HG03442 (cell line): ENCODE results near the gene TBC1D8.

Source experiments
- ATAC-seq: cut with Tn5 transposase; IDR thresholded peaks from one replicate; pipeline ENCODE4 v1.9.1; 2021; ENCODE audit warnings: mild to moderate bottlenecking, moderate library complexity; ENCODE audit not compliant: unreplicated experiment

TBC1D8 gene

DNA sequence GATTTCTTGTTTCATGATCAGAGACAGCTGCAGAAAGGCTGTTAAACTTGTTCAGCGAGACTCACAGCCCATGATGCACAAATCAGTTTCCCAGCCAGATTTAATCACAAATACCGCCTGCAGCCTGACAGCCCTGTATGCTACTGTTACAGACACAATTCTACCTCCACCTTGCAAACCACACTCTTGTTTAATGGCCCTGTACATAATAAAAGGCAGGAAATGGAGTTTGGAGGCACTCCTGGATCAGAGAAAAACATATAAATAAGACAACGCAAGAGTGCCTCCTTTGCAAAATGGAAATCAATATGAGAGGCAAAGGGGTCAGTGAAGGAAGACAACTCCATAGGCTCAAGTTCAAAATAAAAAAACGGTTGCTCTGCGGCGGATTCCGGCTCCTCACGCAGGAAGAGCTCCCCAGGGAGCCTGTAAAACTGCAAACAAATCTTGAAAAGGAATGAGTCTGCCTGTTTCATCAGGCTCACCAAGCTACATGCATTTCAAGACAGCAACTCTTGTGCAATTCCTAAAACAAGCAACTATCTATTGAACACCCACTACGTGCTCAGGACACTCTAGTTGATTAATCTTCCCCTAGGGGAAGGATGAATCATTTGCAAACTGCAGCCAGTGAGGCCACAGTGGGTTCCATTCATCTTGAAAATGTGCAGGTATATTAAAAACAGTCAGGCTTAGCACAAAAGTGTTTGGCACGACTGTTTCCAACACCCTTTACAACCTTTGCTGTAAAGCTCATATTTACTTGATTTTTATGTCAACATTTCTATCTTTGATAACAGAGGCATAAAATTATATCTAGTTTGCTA is 37.5 kb downstream of the TBC1D8 start:
- ATAC-seq = no peak

DNA sequence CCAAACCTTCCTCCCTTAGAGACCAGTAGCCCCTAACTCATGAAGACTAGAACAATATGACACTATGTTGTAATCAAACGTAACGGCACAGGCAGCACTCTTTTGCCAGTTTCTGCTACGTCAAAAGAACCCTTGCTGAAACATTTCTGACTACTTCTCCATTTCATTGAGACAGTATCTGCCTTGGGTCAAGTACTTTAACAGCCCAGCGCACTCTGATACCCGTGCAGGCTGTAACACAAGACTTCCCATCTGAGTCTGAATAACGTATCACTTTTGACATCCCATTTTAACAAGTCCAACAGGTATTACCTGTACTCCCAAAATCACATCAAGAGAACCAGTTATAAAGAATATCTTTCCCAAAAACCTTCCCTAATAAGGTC is 38.4 kb downstream of the TBC1D8 start:
- no peak for ATAC-seq

DNA sequence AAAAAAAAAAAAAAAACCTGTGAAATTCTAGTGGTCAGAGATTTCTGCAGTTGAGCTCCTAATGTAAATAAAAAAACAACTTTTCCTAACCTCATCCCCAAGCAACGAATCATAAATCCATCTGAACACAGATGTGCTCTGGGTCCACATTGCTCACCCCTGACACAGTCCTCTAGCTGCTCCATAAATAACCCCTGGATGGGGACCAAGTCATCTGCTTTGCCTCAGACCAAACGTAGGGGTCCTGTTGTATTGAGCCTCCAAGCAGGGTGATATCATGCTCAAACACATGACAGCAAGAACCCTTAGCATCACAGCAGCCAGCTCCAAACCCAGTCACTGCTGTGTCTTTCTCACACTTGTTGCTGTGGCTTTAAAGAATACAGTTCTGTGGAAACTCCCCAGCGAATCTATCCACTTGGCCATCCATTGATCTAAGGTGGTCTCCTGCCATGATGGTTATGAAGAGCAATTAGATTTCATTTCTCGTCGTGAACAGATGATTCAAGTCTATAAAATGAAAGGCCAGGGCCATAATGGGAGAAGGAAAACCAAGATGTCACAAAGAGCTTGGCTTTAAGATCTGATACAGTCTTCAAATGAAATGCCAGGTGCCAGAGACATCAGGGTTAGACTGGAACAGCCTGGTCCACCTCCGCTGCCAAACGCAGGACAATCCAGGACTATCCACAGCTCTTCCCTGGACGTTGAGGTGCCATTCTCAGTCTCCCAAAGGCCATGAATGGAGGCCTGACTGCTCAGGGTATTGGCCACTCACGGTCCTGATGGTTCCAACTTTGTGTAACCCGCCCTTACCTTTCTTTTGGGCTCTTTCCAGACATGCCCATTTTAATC is 39.0 kb downstream of the TBC1D8 start:
- no peak for ATAC-seq

DNA sequence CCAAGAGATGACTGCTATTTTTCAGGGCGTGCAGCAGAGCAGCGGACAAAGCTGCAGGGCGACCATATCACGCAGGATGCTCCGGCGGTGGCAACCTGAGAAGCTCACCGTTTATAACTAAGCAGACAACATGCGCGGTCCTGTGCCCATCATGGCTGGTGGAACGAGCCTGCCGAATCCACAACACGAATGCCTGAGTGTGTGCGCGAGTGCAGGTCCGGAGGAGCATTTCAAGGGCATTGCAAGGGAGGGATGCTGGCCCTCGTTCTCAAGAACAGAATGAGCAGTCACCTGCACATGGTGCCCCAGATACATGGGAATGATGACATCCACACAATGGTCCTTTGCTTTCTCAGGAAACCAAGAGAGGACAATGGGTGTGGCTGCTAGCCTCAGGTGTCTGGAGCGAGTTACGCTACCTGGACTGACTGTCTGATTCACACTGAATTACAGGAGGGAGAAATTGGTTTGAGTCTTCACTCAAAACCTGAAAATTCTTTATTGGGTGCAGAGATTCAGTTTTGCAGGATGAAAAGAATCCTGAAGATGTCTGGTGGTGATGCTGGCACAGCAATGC is 39.8 kb downstream of the TBC1D8 start:
- ATAC-seq = no peak

DNA sequence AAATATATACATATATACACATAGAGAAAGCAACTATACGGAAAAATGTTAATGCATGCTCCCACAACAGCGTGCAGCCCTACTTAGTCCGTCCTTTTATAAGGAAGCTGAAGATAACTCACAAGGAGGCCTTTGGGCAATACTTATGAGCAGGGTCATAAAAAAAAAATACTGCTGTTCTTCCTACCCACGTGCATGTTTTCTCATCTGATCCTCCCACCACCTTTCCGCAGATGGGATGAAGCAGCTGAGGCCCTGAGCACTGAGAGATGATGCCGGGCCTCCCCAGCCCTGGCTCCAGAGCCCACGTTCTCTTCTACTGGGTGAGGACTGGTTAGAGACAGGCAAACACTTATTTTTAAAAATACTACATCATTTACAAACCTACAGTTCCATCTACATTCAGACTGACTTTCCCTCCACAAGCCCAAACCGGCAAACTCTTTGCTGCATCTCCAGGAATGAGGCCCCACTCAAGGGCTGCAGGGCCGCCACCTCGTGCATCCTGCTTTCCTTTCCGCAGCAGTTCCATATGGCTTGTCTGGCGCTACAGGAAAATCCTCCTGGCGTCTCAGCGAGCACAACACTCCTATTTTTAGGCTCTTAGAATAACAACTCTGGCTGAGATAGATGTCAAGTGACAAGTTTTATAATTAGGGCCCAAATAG is 41.6 kb downstream of the TBC1D8 start:
- no peak for ATAC-seq

DNA sequence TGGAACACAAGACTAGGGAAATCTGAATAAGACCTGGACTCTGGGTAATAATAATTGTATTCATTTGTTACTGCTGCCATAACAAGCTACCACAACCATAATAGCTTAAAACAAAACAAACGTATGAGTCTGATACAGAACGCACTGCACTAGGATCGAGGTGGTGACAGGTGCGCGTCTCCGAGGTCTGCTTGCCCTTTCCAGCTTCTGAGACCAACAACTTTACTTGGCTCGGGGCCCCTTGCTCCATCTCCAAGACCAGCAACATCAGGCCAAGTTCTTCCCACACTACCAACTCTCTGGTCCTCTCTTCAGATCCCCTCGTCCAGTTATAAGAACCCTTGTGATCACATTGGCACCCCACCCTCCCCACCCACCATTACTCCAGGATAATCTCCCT is 42.8 kb downstream of the TBC1D8 start:
- no peak for ATAC-seq

DNA sequence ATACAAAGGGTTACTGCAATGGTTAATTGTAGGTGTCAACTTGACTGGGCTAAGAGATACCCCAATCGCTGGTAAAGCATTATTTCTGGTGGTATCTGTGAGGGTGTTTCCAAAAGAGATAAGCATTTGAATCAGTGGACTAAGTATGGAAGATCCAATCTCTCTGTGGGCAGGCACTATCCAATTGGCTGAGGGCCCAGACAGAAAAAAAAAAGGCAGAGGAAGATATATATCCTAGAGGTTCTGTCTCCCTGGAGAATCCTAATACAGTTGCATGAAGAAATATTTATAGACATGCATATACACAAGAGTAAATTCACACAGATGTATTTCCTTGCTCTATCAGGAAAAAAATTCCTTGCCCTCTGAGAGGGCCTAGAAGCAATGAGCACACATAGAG is 43.9 kb downstream of the TBC1D8 start:
- no peak for ATAC-seq

DNA sequence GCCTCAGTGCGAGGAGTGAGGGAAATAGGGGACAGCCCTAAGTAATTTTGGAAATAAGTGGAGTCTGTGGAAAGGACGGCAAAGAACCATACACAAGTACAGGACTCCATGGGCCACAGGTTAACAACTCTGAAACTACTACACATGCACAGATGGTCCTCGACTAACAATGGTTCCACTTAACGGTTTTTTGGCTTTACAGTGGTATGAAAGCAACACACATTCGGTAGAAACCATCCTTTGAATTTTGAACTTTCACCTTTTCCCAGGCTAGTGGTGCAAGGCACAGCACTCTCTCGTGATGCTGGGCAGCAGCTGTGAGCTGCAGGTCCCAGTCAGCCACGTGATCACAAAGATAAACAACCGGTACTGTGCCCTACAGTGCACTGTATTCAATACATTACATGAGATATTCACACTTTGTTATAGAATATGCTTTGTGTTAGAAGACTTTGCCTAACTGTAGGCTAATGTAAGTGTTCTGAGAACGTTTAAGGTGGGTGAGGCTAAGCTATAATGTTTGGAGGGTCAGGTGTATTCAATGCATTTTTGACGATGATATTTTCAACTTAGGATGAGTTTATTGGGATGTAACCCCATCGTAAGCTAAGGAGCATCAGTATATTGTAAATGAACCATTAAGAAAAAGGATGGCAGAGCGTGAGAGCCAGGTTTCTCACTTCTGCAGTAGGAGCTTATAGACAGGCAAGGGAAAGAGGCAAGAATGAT is 44.6 kb downstream of the TBC1D8 start:
- ATAC-seq = no peak

DNA sequence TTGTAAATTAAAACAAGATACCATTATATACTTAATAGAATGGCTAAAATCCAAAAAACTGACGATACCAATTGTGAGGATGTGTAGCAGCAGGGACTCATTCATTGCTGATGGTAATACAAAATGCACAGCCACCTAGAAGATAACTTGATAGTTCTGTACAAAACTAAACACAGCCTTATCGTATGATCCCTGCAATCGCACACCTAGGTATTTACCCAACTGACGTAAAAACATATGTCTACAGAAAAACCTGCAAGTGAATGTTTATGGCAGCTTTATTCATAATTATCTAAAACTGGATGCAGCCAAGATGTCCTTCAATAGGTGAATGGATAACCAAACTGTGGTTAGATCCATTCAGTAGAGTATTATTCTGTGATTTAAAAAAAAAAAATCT is 45.5 kb downstream of the TBC1D8 start:
- ATAC-seq = no peak

DNA sequence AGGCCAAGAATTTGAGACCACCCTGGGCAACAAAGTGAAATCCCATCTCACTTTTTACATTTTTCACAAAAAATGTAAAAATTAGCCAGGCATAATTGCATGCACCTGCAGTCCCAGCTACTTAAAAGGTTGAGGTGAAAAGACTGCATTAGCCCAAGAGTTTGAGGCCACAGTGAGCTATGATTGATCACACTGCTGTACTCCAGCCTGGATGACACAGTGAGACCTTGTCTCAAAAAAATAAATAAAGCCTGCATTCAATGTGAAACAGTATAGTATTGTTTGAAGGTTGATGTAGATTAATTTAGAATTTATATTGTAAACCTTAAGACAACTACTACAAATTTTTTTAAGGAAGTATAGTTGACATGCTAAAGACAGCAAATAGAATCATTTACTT is 53.5 kb downstream of the TBC1D8 start:
- no peak for ATAC-seq

DNA sequence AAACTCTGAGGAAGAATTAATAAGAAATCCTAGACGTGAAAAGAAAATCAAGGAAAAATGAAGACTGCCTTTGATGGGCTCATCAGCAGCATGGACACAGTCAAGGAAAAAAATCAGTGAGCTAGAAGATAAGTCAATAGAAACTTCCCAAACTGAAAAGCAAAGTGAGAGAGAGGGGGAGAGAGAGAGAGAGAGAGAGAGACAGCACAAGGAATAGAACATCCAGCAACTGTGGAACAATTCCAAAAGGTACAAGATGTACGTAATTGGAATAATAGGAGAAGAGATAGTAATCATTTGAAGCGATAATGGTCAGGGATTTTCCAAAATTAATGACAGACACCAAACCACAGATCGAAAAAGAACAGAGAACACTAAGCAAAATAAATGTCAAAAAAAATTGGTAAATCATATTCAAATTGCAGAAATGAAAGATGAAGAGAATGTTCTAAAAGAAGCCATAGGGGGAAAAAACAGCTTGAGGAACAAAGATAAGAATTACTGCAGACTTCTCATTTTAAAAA is 54.5 kb downstream of the TBC1D8 start:
- ATAC-seq = no peak

DNA sequence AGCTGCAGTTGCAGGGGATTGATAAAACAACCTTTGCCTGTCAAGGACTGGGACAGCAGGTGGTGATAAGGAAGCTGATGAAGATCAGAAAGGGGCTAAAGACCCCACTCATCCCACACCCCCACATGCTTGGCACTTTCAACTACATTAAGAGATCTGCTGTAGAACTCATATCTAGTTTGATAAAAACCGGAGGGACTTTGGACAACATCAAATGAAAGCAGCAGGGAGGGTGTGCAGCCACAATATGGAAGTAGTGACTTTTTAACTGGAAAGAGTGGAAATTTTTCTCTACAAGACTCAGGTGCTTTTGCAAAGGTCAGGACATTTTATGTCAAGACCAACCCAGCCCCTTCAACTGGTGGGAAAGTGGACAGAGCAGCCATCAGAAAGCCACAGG is 56.8 kb downstream of the TBC1D8 start:
- ATAC-seq = no peak

DNA sequence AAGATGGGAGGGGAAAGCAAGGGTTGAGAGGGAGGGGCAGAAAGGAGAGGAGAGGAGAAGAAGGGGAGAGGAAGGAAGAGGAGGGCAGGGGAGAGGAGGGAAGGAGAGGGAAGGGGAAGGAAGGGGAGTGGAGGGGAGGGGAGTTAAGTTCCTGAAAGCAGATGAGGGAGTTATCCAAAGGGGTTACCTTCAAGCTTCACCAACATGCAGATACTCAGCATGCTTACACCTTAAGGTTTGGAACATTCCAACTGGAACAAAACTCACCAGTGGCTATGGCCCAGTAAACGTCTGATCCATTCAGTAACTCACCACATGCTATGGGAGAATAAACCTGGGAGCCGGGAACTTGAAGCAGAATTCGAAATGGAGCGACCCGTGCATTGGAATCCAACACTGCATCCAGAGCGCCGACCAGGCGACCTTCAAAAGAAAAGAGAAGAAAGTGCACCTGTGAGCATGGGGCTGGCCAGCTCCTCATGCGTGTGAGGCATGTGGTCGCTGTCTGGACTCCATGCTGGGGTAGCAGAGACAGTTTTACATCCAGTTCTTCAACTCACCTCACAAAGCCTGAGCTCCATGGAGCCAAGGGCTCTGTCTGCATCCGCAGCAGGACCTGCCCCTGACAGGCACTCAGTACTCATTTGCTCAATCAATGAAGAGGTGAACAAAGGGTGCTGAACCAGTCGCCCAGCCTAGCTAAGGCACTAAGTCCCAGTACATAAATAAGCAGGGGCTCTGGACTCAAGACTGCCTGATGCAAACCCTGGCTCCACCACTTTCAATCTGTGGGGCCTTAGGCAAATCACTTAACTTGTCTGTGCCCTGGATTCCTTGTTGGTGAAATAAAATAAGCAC is 61.0 kb downstream of the TBC1D8 start:
- ATAC-seq = no peak

DNA sequence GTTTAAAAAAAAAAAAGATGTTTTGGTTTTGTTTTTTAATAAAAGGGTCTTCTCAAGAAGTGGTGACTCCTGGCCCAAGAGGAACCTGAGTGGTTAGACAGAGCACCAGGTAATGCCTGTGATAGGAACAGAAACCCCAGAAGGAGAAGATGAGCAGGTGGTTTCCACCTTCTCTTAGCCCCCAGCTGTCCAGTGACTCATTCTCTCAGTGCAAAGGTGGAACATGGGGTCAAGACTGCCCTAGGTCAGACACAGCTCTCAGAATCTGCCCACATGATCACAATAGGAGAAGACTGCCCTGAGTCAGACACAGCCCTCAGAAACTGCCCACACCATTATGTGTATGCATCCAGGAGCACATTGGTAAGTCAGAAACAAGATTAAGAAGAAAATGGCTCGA is 61.8 kb downstream of the TBC1D8 start:
- ATAC-seq = peak; percentile 90

DNA sequence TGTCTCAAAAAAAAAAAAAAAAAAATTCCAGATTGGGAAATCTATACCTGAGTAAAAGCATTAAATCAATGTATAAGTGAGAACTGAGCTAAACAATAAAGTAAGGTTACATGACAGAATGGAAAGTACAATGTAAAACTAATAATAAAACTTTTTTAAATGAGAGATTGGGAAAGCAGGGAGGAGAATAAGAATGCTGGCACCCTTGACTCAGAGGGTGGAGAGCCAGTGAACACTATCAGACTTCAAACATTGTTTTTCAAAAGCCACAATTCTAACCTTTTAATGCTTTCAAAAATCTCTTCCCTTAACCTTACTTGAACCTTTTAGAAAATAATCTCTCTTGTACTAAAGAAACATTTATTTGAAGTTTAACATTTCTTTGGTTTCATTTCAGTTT is 63.5 kb downstream of the TBC1D8 start:
- no peak for ATAC-seq

DNA sequence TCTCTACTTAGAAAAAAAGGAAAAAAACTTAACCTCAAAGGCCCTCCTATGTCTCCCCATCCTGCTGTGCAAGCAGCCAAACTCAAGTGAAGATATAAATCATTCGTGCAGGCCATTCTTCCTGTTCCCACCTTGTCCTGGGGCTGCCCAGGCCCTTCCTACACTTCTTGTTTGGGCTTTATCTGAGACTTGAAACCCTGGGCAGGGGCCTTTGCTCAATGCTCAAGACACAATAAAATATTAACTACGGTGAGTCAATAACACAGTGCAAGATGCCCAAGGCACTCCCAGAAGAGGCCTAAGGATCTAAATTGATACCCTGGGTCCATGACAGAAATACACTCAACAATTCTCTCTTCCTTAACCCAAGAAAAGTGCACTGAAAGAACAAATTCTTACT is 67.6 kb downstream of the TBC1D8 start:
- no peak for ATAC-seq

DNA sequence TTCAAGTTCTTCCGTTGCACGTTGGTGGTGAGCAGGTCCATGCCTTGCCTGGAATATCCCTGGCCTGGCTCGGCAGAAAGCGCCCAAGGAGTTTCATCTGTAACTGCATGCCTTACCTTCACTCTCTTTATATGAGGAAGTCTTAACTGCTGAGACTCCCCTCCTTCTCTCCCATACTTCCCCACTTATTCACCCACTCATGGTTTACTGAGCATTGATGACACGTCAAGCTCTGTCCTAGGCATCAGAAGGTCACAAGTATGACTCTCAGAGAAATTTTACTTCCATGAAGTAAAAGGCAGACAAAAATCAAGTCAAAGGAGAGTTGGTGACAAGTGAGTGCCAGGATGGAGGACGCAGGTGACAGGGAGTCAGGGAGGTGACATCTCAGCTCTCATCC is 68.2 kb downstream of the TBC1D8 start:
- ATAC-seq = no peak

DNA sequence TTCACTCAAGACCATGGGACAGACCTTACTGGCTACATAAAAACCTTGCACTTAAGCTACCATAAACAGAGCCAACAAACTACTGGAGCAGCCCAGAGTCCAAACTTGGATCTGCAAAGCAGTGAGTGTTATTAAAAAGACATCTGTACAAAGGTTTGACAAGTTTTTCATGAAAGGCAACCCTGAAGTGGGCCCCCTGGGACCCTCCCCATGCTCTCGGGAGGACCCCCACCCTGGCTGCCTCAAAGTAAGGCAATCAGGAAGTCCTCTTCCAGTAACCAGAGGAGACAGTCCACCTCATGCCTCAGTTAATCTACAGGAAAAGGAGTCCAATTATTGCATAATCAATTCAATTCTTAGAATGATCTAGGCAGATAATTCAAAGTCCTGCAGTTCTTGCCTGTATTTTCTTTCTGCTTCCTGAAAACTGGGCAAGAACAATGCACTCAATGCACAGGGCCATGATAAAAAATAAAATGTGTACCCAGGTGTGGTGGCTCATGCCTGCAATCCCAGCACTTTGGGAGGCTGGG is 69.7 kb downstream of the TBC1D8 start:
- no peak for ATAC-seq
